Measurements from ENCODE around the gene TMED8. TPM values are rescaled to one million over a fixed set of nuclear protein-coding genes. Genes with fewer than 3 reads are reported as not detected.

TMED8 gene
- total and polyA plus RNA-seq, 4 donors, result 1.3 to 6.9 (median 4.2) TPM

GRCh38 chr14:77400216-77400615, 23.3 kb upstream of the TMED8 start (continued):
- TF ChIP-seq CTCF (IDR thresholded peaks at IDR 0.05; ENCODE audit: low read depth, low read length, missing input control) (no peak), NR2F2 (IDR thresholded peaks at IDR 0.05) (no peak)
- TF ChIP-seq, protein P1, sequence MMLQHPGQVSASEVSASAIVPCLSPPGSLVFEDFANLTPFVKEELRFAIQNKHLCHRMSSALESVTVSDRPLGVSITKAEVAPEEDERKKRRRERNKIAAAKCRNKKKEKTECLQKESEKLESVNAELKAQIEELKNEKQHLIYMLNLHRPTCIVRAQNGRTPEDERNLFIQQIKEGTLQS (IDR thresholded peaks at IDR 0.05), result no peak

DNA sequence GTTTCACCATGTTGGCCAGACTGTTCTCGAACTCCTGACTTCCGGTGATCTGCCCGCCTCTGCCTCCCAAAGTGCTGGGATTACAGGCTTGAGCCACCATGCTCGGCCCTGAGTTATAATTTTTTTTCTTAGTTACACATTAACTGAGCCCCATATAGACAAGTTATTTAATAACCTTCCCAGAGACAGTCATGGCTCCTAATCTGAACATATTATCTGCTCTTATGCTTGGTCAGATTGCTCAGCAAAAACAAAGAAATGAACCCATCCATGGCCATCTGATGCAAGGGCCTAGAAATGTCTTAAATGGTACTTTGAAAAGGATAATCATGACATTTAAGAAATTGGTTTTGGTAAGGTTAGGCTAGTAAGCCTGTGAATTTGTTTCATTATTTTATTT, 13.3 kb upstream of the TMED8 start:
- Histone ChIP-seq H3K4me3 (ENCODE audit: low read depth in 1 of 3, low read length in 3 of 3) (no peak overlapping the region), H3K9me3 (ENCODE audit: control insufficient read depth in 4 of 4, low read length in 3 of 4) (no peaks in the 10 kb centered on the region), H3K9ac (ENCODE audit: low read depth in 1 of 2, low read length in 2 of 2) (no peak overlapping the region), H3K4me1 (ENCODE audit: control insufficient read depth in 4 of 4, insufficient read depth in 4 of 4, low read length in 3 of 4) (no peaks in the 10 kb centered on the region), H3K27ac (ENCODE audit: low read depth in 1 of 2, low read length in 2 of 2) (no peak overlapping the region), H3K36me3 (ENCODE audit: control insufficient read depth in 4 of 4, insufficient read depth in 3 of 4, low read depth in 1 of 4, low read length in 3 of 4) (no peaks in the 10 kb centered on the region), H3K27me3 (ENCODE audit: control insufficient read depth in 4 of 4, insufficient read depth in 4 of 4, low read length in 3 of 4) (no peaks in the 10 kb centered on the region)
- no peak for DNase-seq (ENCODE audit: low spot score)
- TF ChIP-seq REST (IDR thresholded peaks at IDR 0.05), result no peak
- no peak for TF ChIP-seq RAD21 (IDR thresholded peaks at IDR 0.05)
- TF ChIP-seq SP1 (IDR thresholded peaks at IDR 0.05), result no peak
- no peak for TF ChIP-seq EGR1 (IDR thresholded peaks at IDR 0.05; ENCODE audit: low read depth in 2 of 2)
- 87% methylated on average over 4 of the region's 4 CpGs for WGBS

GRCh38 chr14:77378701-77379100, 1.8 kb upstream of the TMED8 start:
- Histone ChIP-seq H3K36me3 (ENCODE audit: control insufficient read depth in 4 of 4, insufficient read depth in 3 of 4, low read depth in 1 of 4, low read length in 3 of 4) (no peaks in the 10 kb centered on the region), H3K27me3 (ENCODE audit: control insufficient read depth in 4 of 4, insufficient read depth in 4 of 4, low read length in 3 of 4) (no peaks in the 10 kb centered on the region), H3K9ac (ENCODE audit: low read depth in 1 of 2, low read length in 2 of 2) (no peak overlapping the region), H3K4me3 (ENCODE audit: low read depth in 1 of 3, low read length in 3 of 3) (no peak overlapping the region), H3K27ac (ENCODE audit: low read depth in 1 of 2, low read length in 2 of 2) (no peak overlapping the region), H3K4me1 (ENCODE audit: control insufficient read depth in 4 of 4, insufficient read depth in 4 of 4, low read length in 3 of 4) (peaks cover 0 to 14% (median 12%) of the 10 kb centered on the region in 4 donors), H3K9me3 (ENCODE audit: control insufficient read depth in 4 of 4, low read length in 3 of 4) (no peaks in the 10 kb centered on the region)
- no peak for DNase-seq (ENCODE audit: low spot score)
- WGBS, result 89% methylated on average over 6 of the region's 6 CpGs
- no peak for TF ChIP-seq REST (IDR thresholded peaks at IDR 0.05)
- TF ChIP-seq MAX (IDR thresholded peaks at IDR 0.05), result no peak

Data from liver (tissue), 9 donors.